SK-N-SH (cell line): ENCODE results near the gene ZNF469. TPM values are rescaled to one million over a fixed set of nuclear protein-coding genes. Genes with fewer than 3 reads are reported as not detected.

Experiments
- CTCF ChIA-PET: fragments of 300-600, 350-600 bp; formaldehyde crosslinking; extraction: SDS; loops from one replicate; lab custom pipeline; 2021; lab: Yijun Ruan, JAX
- POLR2A ChIA-PET: fragments of 350-600 bp; sonication (Branson Sonifier 250); formaldehyde crosslinking; extraction: SDS; loops from one replicate; lab custom pipeline; 2020; ENCODE audit warnings: antibody characterized with exemption, inconsistent platforms; lab: Yijun Ruan, JAX
- DNase-seq: peaks from one replicate; pipeline ENCODE4 v3.0.0; 2012
- H2AFZ ChIP-seq: fragments of 200-600 bp; sonication (generic); 2 replicates; pipeline ENCODE4 v1.8.1; 2016; ENCODE audit warnings: antibody characterized with exemption, mild to moderate bottlenecking, low read depth
- H3F3A ChIP-seq: fragments of 200-600 bp; sonication (generic); replicated peaks from 2 replicates; pipeline ENCODE3; 2016; ENCODE audit warnings: antibody characterized with exemption, mild to moderate bottlenecking; ENCODE audit not compliant: insufficient read depth
- H3K27ac ChIP-seq, 2 experiments: fragments of 200-500 bp in 1 of 2; fragments of 200-600 bp in 1 of 2; sonication (Bioruptor generic) in 1 of 2; sonication (generic), shearing (Covaris generic) in 1 of 2; 2 replicates each; pipeline versions ENCODE4 v1.5.1 to v1.6.1; 2014 to 2016; ENCODE audit warnings: low read depth in 2 of 2, inconsistent platforms in 1 of 2, low read length in 1 of 2, mild to moderate bottlenecking in 1 of 2, mixed read lengths in 1 of 2
- H3K27me3 ChIP-seq: fragments of 200-600 bp; sonication (generic), shearing (Covaris generic); 2 replicates; pipeline ENCODE4 v1.6.1; 2016; ENCODE audit warnings: mixed run types; ENCODE audit not compliant: insufficient read depth
- H3K36me3 ChIP-seq, 2 experiments: fragments of 200-500 bp in 1 of 2; fragments of 200-600 bp in 1 of 2; sonication (Bioruptor generic) in 1 of 2; sonication (generic) in 1 of 2; replicated peaks in 1 of 2; 2 replicates each; pipeline versions ENCODE3 to v1.5.1; 2014 to 2016; ENCODE audit warnings: low read length in 1 of 2, mild to moderate bottlenecking in 1 of 2; ENCODE audit not compliant: insufficient read depth in 2 of 2, control insufficient read depth in 1 of 2
- H3K4me1 ChIP-seq, 2 experiments: fragments of 200-500 bp in 1 of 2; fragments of 200-600 bp in 1 of 2; sonication (Bioruptor generic) in 1 of 2; sonication (generic), shearing (Covaris generic) in 1 of 2; 2 replicates each; pipeline versions ENCODE4 v1.5.1 to v1.6.1; 2014 to 2016; ENCODE audit warnings: low read depth in 1 of 2, low read length in 1 of 2, mixed run types in 1 of 2; ENCODE audit not compliant: insufficient read depth in 2 of 2, control insufficient read depth in 1 of 2
- H3K4me2 ChIP-seq: fragments of 200-600 bp; sonication (generic), shearing (Covaris generic); 2 replicates; pipeline ENCODE4 v1.6.1; 2017; ENCODE audit warnings: mixed run types
- H3K4me3 ChIP-seq, 2 experiments: fragments of 200-500 bp in 1 of 2; fragments of 200-600 bp in 1 of 2; sonication (Bioruptor generic) in 1 of 2; sonication (generic), shearing (Covaris generic) in 1 of 2; 2 replicates each; pipeline versions ENCODE4 v1.5.1 to v1.8.1; 2014 to 2016; ENCODE audit warnings: low read depth in 2 of 2, inconsistent platforms in 1 of 2, low read length in 1 of 2, mild to moderate bottlenecking in 1 of 2, mixed read lengths in 1 of 2, moderate library complexity in 1 of 2
- H3K79me2 ChIP-seq: fragments of 200-600 bp; sonication (generic); 2 replicates; pipeline ENCODE4 v1.8.1; 2017; ENCODE audit warnings: mild to moderate bottlenecking; ENCODE audit not compliant: insufficient read depth
- H3K9ac ChIP-seq: fragments of 200-600 bp; sonication (generic); 2 replicates; pipeline ENCODE4 v1.6.1; 2017; ENCODE audit warnings: mixed run types
- H3K9me2 ChIP-seq: fragments of 200-600 bp; sonication (generic); 2 replicates; pipeline ENCODE4 v1.6.1; 2017; ENCODE audit warnings: mixed run types
- H3K9me3 ChIP-seq: fragments of 200-600 bp; sonication (generic); 2 replicates; pipeline ENCODE4 v1.6.1; 2017; ENCODE audit warnings: mixed run types, mild to moderate bottlenecking, moderate library complexity
- H4K20me1 ChIP-seq: fragments of 200-600 bp; sonication (generic); 2 replicates; pipeline ENCODE4 v1.6.1; 2017; ENCODE audit warnings: mild to moderate bottlenecking, mixed run types; ENCODE audit not compliant: insufficient read depth
- CTCF ChIP-seq: fragments of 200-600 bp; sonication (generic); IDR thresholded peaks from 2 replicates; pipeline ENCODE4 v1.6.1; 2017; ENCODE audit warnings: antibody characterized with exemption, mild to moderate bottlenecking, moderate library complexity
- GATA2 ChIP-seq: sonication (generic); formaldehyde crosslinking; IDR thresholded peaks from 2 replicates; pipeline ENCODE4 v1.5.0; 2020; ENCODE audit warnings: mild to moderate bottlenecking, missing genetic modification reagents
- IRF3 ChIP-seq: fragments of 150-350 bp; IDR thresholded peaks from 2 replicates; pipeline ENCODE4 v1.6.1; 2016; ENCODE audit warnings: mild to moderate bottlenecking, low read depth, low read length
- JUND ChIP-seq: IDR thresholded peaks from 2 replicates; pipeline ENCODE4 v1.4.0; 2012
- MAX ChIP-seq: IDR thresholded peaks from 2 replicates; pipeline ENCODE4 v1.4.0; 2012; ENCODE audit warnings: low read depth
- MEF2A ChIP-seq: IDR thresholded peaks from 2 replicates; pipeline ENCODE4 v1.4.0; 2012; ENCODE audit warnings: low read depth, borderline replicate concordance
- MXI1 ChIP-seq: IDR thresholded peaks from 2 replicates; pipeline ENCODE4 v1.6.1; 2012; ENCODE audit warnings: mild to moderate bottlenecking, low read depth, low read length, improper control_type of control experiment
- NFIC ChIP-seq: IDR thresholded peaks from 2 replicates; pipeline ENCODE4 v1.4.0; 2012; ENCODE audit warnings: borderline replicate concordance
- RCOR1 ChIP-seq: fragments of 150-350 bp; IDR thresholded peaks from 2 replicates; pipeline ENCODE4 v1.6.1; 2017; ENCODE audit warnings: antibody characterized with exemption, low read length
- REST ChIP-seq: IDR thresholded peaks from 2 replicates; pipeline ENCODE4 v1.6.1; 2012; ENCODE audit warnings: mild to moderate bottlenecking, low read depth, low read length, moderate library complexity
- RXRA ChIP-seq: IDR thresholded peaks from 2 replicates; pipeline ENCODE4 v1.4.0; 2012; ENCODE audit warnings: low read depth, mild to moderate bottlenecking, borderline replicate concordance
- SMC3 ChIP-seq: IDR thresholded peaks from 2 replicates; pipeline ENCODE4 v1.6.1; 2012; ENCODE audit warnings: low read depth, low read length, improper control_type of control experiment
- TAF1 ChIP-seq: IDR thresholded peaks from 2 replicates; pipeline ENCODE4 v1.6.1; 2012; ENCODE audit warnings: low read depth, mild to moderate bottlenecking, low read length, moderate library complexity, borderline replicate concordance
- TEAD4 ChIP-seq: IDR thresholded peaks from 2 replicates; pipeline ENCODE4 v1.4.0; 2012; ENCODE audit warnings: mild to moderate bottlenecking, borderline replicate concordance; ENCODE audit not compliant: insufficient read depth
- YY1 ChIP-seq: IDR thresholded peaks from 2 replicates; pipeline ENCODE4 v1.4.0; 2012; ENCODE audit warnings: low read depth, mild to moderate bottlenecking
- ZBTB33 ChIP-seq: IDR thresholded peaks from 2 replicates; pipeline ENCODE4 v1.4.0; 2012; ENCODE audit warnings: low read depth, borderline replicate concordance
- WGBS: methylation state at CpG from one replicate; pipeline ENCODE4 v1.1.6; 2017; ENCODE audit warnings: low lambda C conversion rate; 5-methylcytosine and 5-hydroxymethylcytosine counted together
- polyA plus RNA-seq, 3 experiments: library from polyadenylated mRNA; depleted of rRNA; stranded (reverse); fragments of >200 nt; gene quantifications; 2 replicates each; pipeline ENCODE4 v1.2.3, GENCODE V29; 2012

The ZNF469 gene
- polyA plus RNA-seq, 1 of the 3 experiments (the other 2 are of a cell fraction): 0.56 TPM

GRCh38 chr16:88429387-88430184, 46.8 kb downstream of the ZNF469 start:
- H3K9me2 ChIP-seq: no peaks in the 10 kb centered on the region
- POLR2A ChIA-PET: no interaction called here
- H3K9ac ChIP-seq: no peak overlapping the region
- no peak for TF ChIP-seq YY1
- TF ChIP-seq CTCF: no peak
- no peak for TF ChIP-seq MEF2A
- TF ChIP-seq MXI1: no peak
- no peak for TF ChIP-seq REST
- TF ChIP-seq NFIC: no peak
- no peak for TF ChIP-seq IRF3
- TF ChIP-seq MAX: no peak
- H3K9me3 ChIP-seq: no peaks in the 10 kb centered on the region
- no peak overlapping the region for H2AFZ ChIP-seq
- H3K4me1 ChIP-seq: no peaks in the 10 kb centered on the region; a peak in 1 of 4 replicates
- no peak overlapping the region for H3K4me3 ChIP-seq
- H4K20me1 ChIP-seq: no peaks in the 10 kb centered on the region
- no peak for DNase-seq
- no peak overlapping the region for H3K27ac ChIP-seq
- no peaks in the 10 kb centered on the region for H3F3A ChIP-seq
- no peaks in the 10 kb centered on the region for H3K27me3 ChIP-seq
- H3K4me2 ChIP-seq: no peak overlapping the region
- CTCF ChIA-PET: interaction anchor here (1.0 to 3.4 kb wide), 3 partner anchors 8 to 23 kb away, joined by 3 to 37 read pairs (median 3); no protein-coding TSS in a partner anchor
- H3K79me2 ChIP-seq: no peaks in the 10 kb centered on the region
- no peaks in the 10 kb centered on the region for H3K36me3 ChIP-seq
- 86% methylated on average over 35 of the region's 48 CpGs for WGBS

GRCh38 chr16:88430185-88430523, 47.4 kb downstream of the ZNF469 start:
- no peak for DNase-seq
- Histone ChIP-seq H3K27me3 (no peaks in the 10 kb centered on the region), H3K9me2 (no peaks in the 10 kb centered on the region), H2AFZ (no peak overlapping the region), H3F3A (no peaks in the 10 kb centered on the region), H3K79me2 (no peaks in the 10 kb centered on the region), H3K4me3 (no peak overlapping the region), H3K4me1 (no peaks in the 10 kb centered on the region; a peak in 1 of 4 replicates), H3K4me2 (no peak overlapping the region), H3K27ac (no peak overlapping the region), H4K20me1 (no peaks in the 10 kb centered on the region), H3K9ac (no peak overlapping the region), H3K9me3 (no peaks in the 10 kb centered on the region), H3K36me3 (no peaks in the 10 kb centered on the region)
- POLR2A ChIA-PET: no interaction called here
- 100% methylated on average over 1 of the region's 36 CpGs for WGBS
- CTCF ChIA-PET: no interaction called here
- TF ChIP-seq TAF1 (no peak), RCOR1 (no peak), IRF3 (no peak), JUND (no peak), TEAD4 (no peak), RXRA (no peak), ZBTB33 (no peak), MXI1 (no peak), SMC3 (no peak), GATA2 (CRISPR knock-in tag) (no peak)
